H1 (cell line): ENCODE results near the gene FAM204A. TPM values are rescaled to one million over a fixed set of nuclear protein-coding genes. Genes with fewer than 3 reads are reported as not detected.

Experiments
- ASH2L ChIP-seq: fragments of 200-600, 300-600 bp; sonication (generic); IDR thresholded peaks from one replicate; pipeline ENCODE4 v1.7.1; 2017; ENCODE audit warnings: low read length
- BCL11A ChIP-seq, 2 experiments: IDR thresholded peaks; one replicate each; pipeline ENCODE4 v1.6.1; 2011; ENCODE audit warnings: low read depth in 2 of 2, low read length in 2 of 2, mild to moderate bottlenecking in 2 of 2
- CBX5 ChIP-seq: fragments of 300-800, 300-1000 bp; sonication (generic); IDR thresholded peaks from 2 replicates; pipeline ENCODE4 v1.7.1; 2016; ENCODE audit warnings: antibody characterized with exemption, low read length, low read depth
- CHD2 ChIP-seq: IDR thresholded peaks from 2 replicates; pipeline ENCODE4 v1.6.1; 2012; ENCODE audit warnings: low read length, improper control_type of control experiment
- CREB1 ChIP-seq: IDR thresholded peaks from 2 replicates; pipeline ENCODE4 v1.6.1; 2012; ENCODE audit warnings: inconsistent platforms
- CTCF ChIP-seq, 3 experiments: IDR thresholded peaks; 1 replicate in 2 of 3; 2 replicates in 1 of 3; pipeline versions ENCODE4 v1.5.1 to v1.6.1; 2011; ENCODE audit warnings: low read length in 3 of 3, mild to moderate bottlenecking in 3 of 3, inconsistent platforms in 2 of 3, low read depth in 1 of 3, moderate library complexity in 1 of 3; ENCODE audit not compliant: insufficient read depth in 1 of 3; ENCODE audit errors: control extremely low read depth in 1 of 3
- HDAC2 ChIP-seq, 2 experiments: fragments of 300-600 bp in 1 of 2; sonication (generic) in 1 of 2; IDR thresholded peaks; 2 replicates each; pipeline ENCODE4 v1.6.1; 2011 to 2012; ENCODE audit warnings: low read depth in 2 of 2, low read length in 2 of 2, mild to moderate bottlenecking in 2 of 2, moderate library complexity in 2 of 2, borderline replicate concordance in 1 of 2, inconsistent platforms in 1 of 2
- KDM4A ChIP-seq: IDR thresholded peaks from one replicate; pipeline ENCODE4 v1.7.1; 2012; ENCODE audit warnings: low read depth, mild to moderate bottlenecking, moderate library complexity, low read length, inconsistent platforms; ENCODE audit not compliant: severe bottlenecking
- KDM5A ChIP-seq: fragments of 200-600 bp; IDR thresholded peaks from 2 replicates; pipeline ENCODE4 v1.7.1; 2012; ENCODE audit warnings: mild to moderate bottlenecking, low read length, inconsistent platforms, mixed read lengths
- MAFK ChIP-seq: IDR thresholded peaks from 2 replicates; pipeline ENCODE4 v1.6.1; 2012; ENCODE audit warnings: low read depth, mild to moderate bottlenecking, improper control_type of control experiment, low read length
- PHF8 ChIP-seq: fragments of 200-600 bp; sonication (generic); conservative IDR thresholded peaks from 2 replicates; pipeline ENCODE4 v1.7.1; 2012; ENCODE audit warnings: low read depth, mild to moderate bottlenecking, inconsistent platforms, low read length, moderate library complexity
- POLR2AphosphoS5 ChIP-seq: IDR thresholded peaks from 2 replicates; pipeline ENCODE4 v1.6.1; 2011; ENCODE audit warnings: low read depth, low read length
- RBBP5 ChIP-seq: IDR thresholded peaks from 2 replicates; pipeline ENCODE4 v1.7.1; 2012; ENCODE audit warnings: low read depth, mild to moderate bottlenecking, inconsistent platforms, low read length, moderate library complexity, borderline replicate concordance
- SAP30 ChIP-seq: fragments of 300-600 bp; sonication (generic); IDR thresholded peaks from 2 replicates; pipeline ENCODE4 v1.7.1; 2012; ENCODE audit warnings: low read length, moderate library complexity, mild to moderate bottlenecking, inconsistent platforms; ENCODE audit not compliant: insufficient read depth, insufficient replicate concordance
- SP1 ChIP-seq: IDR thresholded peaks from 2 replicates; pipeline ENCODE4 v1.6.1; 2011; ENCODE audit warnings: low read depth, low read length
- TAF1 ChIP-seq: IDR thresholded peaks from 2 replicates; pipeline ENCODE4 v1.6.1; 2011; ENCODE audit warnings: mild to moderate bottlenecking, low read depth, low read length
- TAF7 ChIP-seq: optimal IDR thresholded peaks from 2 replicates; pipeline ENCODE3; 2011; ENCODE audit warnings: low read depth, mild to moderate bottlenecking, inconsistent platforms, low read length, moderate library complexity, borderline replicate concordance
- TBP ChIP-seq: IDR thresholded peaks from 2 replicates; pipeline ENCODE4 v1.6.1; 2011; ENCODE audit warnings: low read depth, low read length, improper control_type of control experiment
- TEAD4 ChIP-seq: IDR thresholded peaks from 2 replicates; pipeline ENCODE4 v1.6.1; 2012; ENCODE audit warnings: low read depth, low read length, inconsistent platforms, mixed read lengths
- YY1 ChIP-seq: IDR thresholded peaks from 2 replicates; pipeline ENCODE4 v1.6.1; 2011; ENCODE audit warnings: low read depth, mild to moderate bottlenecking, low read length
- polyA plus RNA-seq, 7 experiments: library from polyadenylated mRNA; depleted of rRNA in 3 of 7; stranded (reverse) in 5 of 7; unstranded in 2 of 7; fragments of >200 nt in 5 of 7; fragments of 200-250 nt in 2 of 7; gene quantifications; 1 replicate in 5 of 7; 2 replicates in 1 of 7; 4 replicates in 1 of 7; pipeline versions ENCODE4 v1.2.1 to v1.2.3, GENCODE V29; 2011 to 2013; ENCODE audit warnings: missing spikeins in 2 of 7, mixed read lengths in 2 of 7
- total RNA-seq: library from RNA; stranded (reverse); fragmentation: NEBNext Ultra II Directional; extraction: Animal tissue kit (Norgen Biotek cat#: 25700); gene quantifications from 2 replicates; pipeline ENCODE4 v1.2.1, GENCODE V29; 2021

The FAM204A gene
- total and polyA plus RNA-seq, 2 of the 8 experiments (the other 6 are each of a cell fraction or from before 2014, with no cell fraction given): 4.9 to 37.4 TPM

DNA sequence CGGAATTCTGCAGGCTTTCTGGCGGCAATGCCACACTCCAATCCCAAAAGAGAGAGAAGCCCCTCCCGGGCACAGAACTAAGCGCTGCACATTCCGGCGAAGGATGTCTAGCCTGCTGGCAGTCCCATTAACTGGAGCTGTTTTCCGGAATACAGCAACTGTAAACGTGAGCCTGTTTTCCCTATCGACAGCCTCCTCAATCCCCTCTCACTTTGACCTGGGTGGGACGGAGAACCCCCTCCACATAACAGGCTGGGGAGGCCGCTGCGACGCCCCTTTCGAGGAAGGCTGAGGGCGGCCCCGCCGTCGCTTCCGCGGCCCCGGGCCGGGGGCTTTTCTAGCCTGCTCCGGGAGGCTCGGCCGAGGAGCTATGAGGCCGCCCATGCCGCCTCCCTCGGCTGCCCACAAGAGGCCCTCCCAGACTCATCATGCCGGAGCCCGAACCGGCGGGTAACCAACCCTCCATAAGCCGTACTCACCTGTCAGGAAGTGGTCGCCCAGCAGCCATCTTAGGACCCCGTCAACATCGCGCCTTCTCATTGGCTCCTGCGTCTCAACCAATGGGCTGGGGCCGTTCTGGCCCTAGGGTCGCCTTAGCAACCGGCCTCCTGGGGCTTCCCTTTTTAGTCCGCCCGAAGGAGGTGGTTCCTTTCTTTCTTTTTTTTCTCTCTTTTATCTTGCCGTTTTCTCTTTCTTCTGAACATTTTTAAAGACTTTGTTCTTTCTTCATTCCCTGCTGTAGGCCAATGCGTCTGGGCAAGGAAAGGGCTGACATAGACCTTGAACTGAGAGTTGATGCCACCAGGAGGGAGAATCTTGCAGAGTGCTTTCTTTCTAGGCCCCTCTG lies at the start of gene FAM204A (continued):
- TF ChIP-seq POLR2AphosphoS5: peak; percentile 60; the same call in 1 of the 2 replicates
- TF ChIP-seq KDM5A: peak; percentile 97
- TF ChIP-seq TAF1: peak; percentile 81; the same call in 1 of the 2 replicates
- peak; percentile 98 for TF ChIP-seq ASH2L
- no peak for TF ChIP-seq BCL11A (IDR thresholded peaks at IDR 0.05; ENCODE audit: low read depth in 2 of 2, low read length in 2 of 2)
- TF ChIP-seq CBX5: no peak
- TF ChIP-seq RBBP5: peak; percentile 90
- TF ChIP-seq YY1: peak; percentile 99
- peak in 1 of 2 experiments; percentile 75; a peak in 1 of 4 replicates for TF ChIP-seq HDAC2 (IDR thresholded peaks at IDR 0.05; ENCODE audit: borderline replicate concordance in 1 of 2, low read depth in 2 of 2, low read length in 2 of 2)
- peak in 1 of 3 experiments; percentile 10; a peak in 1 of 4 replicates for TF ChIP-seq CTCF (IDR thresholded peaks at IDR 0.05; ENCODE audit: control extremely low read depth in 1 of 3, insufficient read depth in 1 of 3, low read depth in 1 of 3, low read length in 3 of 3)
- peak; percentile 79 for TF ChIP-seq TBP
- TF ChIP-seq CREB1: 0 out of 2 replicates have a peak, but pooled peaks have one; percentile 11
- peak; percentile 4; the same call in 1 of the 2 replicates for TF ChIP-seq TEAD4
- peak; percentile 62 for TF ChIP-seq KDM4A
- TF ChIP-seq SAP30: peak; percentile 69
- TF ChIP-seq CHD2: peak; percentile 90
- peak; percentile 99 for TF ChIP-seq SP1
- TF ChIP-seq TAF7: no peak
- TF ChIP-seq MAFK: no peak
- peak; percentile 84 for TF ChIP-seq PHF8
